ENCODE results near the gene GMEB2.

Gene GMEB2

DNA sequence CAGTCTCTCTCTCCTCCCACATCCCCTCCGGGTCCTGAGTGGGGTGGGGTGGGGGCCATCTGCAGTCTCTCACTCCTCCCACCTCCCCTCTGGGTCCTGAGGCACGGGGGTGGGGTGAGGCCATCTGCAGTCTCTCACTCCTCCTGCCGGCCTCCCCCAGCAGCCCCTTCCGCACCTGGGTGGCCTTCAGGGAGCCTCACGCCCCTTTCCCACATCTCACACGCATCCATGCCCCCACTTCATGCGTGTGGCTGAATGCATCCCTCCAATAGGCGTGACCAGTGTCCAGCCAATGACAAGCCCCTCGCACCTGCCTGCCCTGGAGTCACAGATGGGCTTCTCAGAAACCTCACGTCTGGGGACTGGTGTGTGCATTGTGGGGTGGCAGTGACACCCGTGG lies 78.4 kb downstream of the GMEB2 start:
- Histone ChIP-seq H3K27ac (no peak overlapping the region), H3K27me3 (replicated peaks) (peaks cover 18% of the 10 kb centered on the region), H3K36me3 (replicated peaks) (no peaks in the 10 kb centered on the region), H3K4me3 (ENCODE audit: low read depth, low read length) (no peak overlapping the region)
- no peak for TF ChIP-seq CTCF (IDR thresholded peaks at IDR 0.05; ENCODE audit: low read depth, low read length, missing control alignments)
- in situ Hi-C loops (cut with HindIII; ENCODE audit: low pct_ligation_motif_present, low sequenced_read_pairs), result no loop called here
- DNase-seq, result no peak

DNA sequence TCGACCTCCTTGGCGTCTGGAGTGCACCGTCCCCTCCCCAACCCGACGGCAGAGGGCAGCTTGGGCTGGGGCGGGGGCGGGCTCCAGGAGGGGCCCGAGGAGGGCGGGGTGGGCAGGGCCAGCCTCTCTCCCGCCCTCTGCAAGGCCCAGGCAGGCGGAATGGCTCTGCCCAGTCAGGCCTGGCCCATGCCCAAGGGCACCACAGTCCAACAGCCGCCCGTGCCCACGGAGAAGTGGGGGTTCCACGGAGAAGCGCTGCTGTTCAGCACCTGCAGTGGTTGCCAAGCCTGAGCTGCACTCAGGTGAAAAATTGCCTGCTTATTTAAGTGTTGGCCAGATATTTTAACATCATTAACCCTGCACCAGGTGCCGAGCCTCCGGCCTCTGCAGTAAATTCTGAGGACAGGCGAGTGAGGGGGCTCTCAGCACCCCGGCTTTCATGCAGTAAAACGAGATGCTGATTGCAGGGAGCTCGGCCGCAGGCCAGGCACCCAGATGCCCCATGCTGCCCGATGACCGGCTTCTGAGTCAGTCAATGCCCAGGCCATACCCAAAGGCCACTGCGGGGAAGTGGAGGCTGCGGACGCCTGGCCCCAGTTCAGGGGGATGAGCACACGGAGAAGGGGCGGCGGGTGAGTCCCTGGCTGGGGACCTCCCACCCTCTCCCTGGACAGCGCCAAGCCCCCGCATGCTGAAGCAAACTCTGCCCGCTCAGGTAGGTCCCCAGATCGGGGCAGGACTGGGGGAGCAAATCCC lies 79.0 kb downstream of the GMEB2 start, which contains the start of gene SRMS:
SRMS (minus strand) TSS at position 25 of the 756 bp plus-strand sequence. CDS start 286 bp downstream, outside the sequence.
- peaks cover 18% of the 10 kb centered on the region for H3K27me3 ChIP-seq (replicated peaks)
- in situ Hi-C loops (cut with HindIII; ENCODE audit: low pct_ligation_motif_present, low sequenced_read_pairs), result no loop called here
- no peak for TF ChIP-seq CTCF (IDR thresholded peaks at IDR 0.05; ENCODE audit: low read depth, low read length, missing control alignments)
- no peak for DNase-seq
- no peak within 1 kb of the TSS for H3K27ac ChIP-seq
- no peaks in the 10 kb centered on the region for H3K36me3 ChIP-seq (replicated peaks)
- no peak within 1 kb of the TSS for H3K4me3 ChIP-seq (ENCODE audit: low read depth, low read length)

- TF ChIP-seq CTCF (IDR thresholded peaks at IDR 0.05; ENCODE audit: low read depth, low read length, missing control alignments), result no peak
- no peak overlapping the region for H3K4me3 ChIP-seq (ENCODE audit: low read depth, low read length)
- H3K27ac ChIP-seq, result no peak overlapping the region
- in situ Hi-C loops (cut with HindIII; ENCODE audit: low pct_ligation_motif_present, low sequenced_read_pairs), result no loop called here
- DNase-seq, result no peak
- H3K27me3 ChIP-seq (replicated peaks), result peaks cover 18% of the 10 kb centered on the region
- no peaks in the 10 kb centered on the region for H3K36me3 ChIP-seq (replicated peaks)
These were observed 79.8 kb downstream of the GMEB2 start for GRCh38 chr20:63546956-63547724.

GRCh38 chr20:63546256-63546955 lies 80.5 kb downstream of the GMEB2 start:
- no peak for TF ChIP-seq CTCF (IDR thresholded peaks at IDR 0.05; ENCODE audit: low read depth, low read length, missing control alignments)
- peaks cover 18% of the 10 kb centered on the region for H3K27me3 ChIP-seq (replicated peaks)
- H3K4me3 ChIP-seq (ENCODE audit: low read depth, low read length), result no peak overlapping the region
- in situ Hi-C loops (cut with HindIII; ENCODE audit: low pct_ligation_motif_present, low sequenced_read_pairs), result no loop called here
- no peak for DNase-seq
- no peak overlapping the region for H3K27ac ChIP-seq
- no peaks in the 10 kb centered on the region for H3K36me3 ChIP-seq (replicated peaks)

GRCh38 chr20:63545814-63546213 lies 81.1 kb downstream of the GMEB2 start:
- no peak for DNase-seq
- no peak for TF ChIP-seq CTCF (IDR thresholded peaks at IDR 0.05; ENCODE audit: low read depth, low read length, missing control alignments)
- Histone ChIP-seq H3K27ac (no peak overlapping the region), H3K4me3 (ENCODE audit: low read depth, low read length) (no peak overlapping the region), H3K36me3 (replicated peaks) (no peaks in the 10 kb centered on the region), H3K27me3 (replicated peaks) (peaks cover 18% of the 10 kb centered on the region)
- in situ Hi-C loops (cut with HindIII; ENCODE audit: low pct_ligation_motif_present, low sequenced_read_pairs), result no loop called here
